HCT116 (cell line): ENCODE measurements around the gene MMP15. TPM values are rescaled to one million over a fixed set of nuclear protein-coding genes. Genes with fewer than 3 reads are reported as not detected.

ENCODE experiments used
- ATAC-seq: fragments of 200-7000 bp; cut with Tn5 transposase; 2 replicates; pipeline ENCODE4 v1.9.1; 2020; ENCODE audit warnings: mild to moderate bottlenecking, moderate library complexity
- BruUV-seq: library from RNA; stranded (reverse); fragments of 400-500 nt; replicated peaks from 2 replicates; lab custom pipeline; 2021; lab: Mats Ljungman, UMichigan
- CTCF ChIA-PET: fragments of 300-600 bp; sonication (Branson Sonifier 250); formaldehyde crosslinking; loops from one replicate; lab custom pipeline; 2021; ENCODE audit warnings: antibody characterized with exemption; lab: Charles Lee
- POLR2A ChIA-PET: fragments of 300-600, 350-600 bp; sonication (Branson Sonifier 250); formaldehyde crosslinking; loops from one replicate; lab custom pipeline; 2021; ENCODE audit warnings: antibody characterized with exemption; lab: Charles Lee
- RAD21 ChIA-PET, 2 experiments: fragments of 300-600 bp; sonication (Branson Sonifier 250); formaldehyde crosslinking; loops; one replicate each; lab custom pipeline; 2023; ENCODE audit warnings: low total read pairs in 2 of 2; ENCODE audit not compliant: uncharacterized antibody in 2 of 2, unreplicated experiment in 2 of 2, low non-redundant PET in 1 of 2; lab: Charles Lee
- DNase-seq: peaks from one replicate; pipeline ENCODE4 v3.0.0-alpha.2; 2010; ENCODE audit warnings: low read depth, low spot score
- H2AFZ ChIP-seq: fragments of 200-600 bp; shearing (Covaris generic), sonication (generic); 2 replicates; pipeline ENCODE4 v1.6.1; 2017; ENCODE audit warnings: low read depth, mixed run types, mixed read lengths, antibody characterized with exemption, low read length; ENCODE audit not compliant: poor library complexity, severe bottlenecking
- H3K27ac ChIP-seq: 2 replicates; pipeline ENCODE4 v1.5.1; 2012; ENCODE audit warnings: low read depth, low read length
- H3K27me3 ChIP-seq: fragments of 200-600 bp; sonication (generic); 2 replicates; pipeline ENCODE4 v1.6.1; 2016; ENCODE audit warnings: mixed run types, low read length, mixed read lengths; ENCODE audit not compliant: insufficient read depth
- H3K36me3 ChIP-seq, 2 experiments: fragments of 200-500 bp in 1 of 2; fragments of 200-600 bp in 1 of 2; sonication (Bioruptor generic) in 1 of 2; sonication (generic) in 1 of 2; 2 replicates each; pipeline versions ENCODE4 v1.5.1 to v1.6.1; 2014 to 2016; ENCODE audit warnings: low read length in 2 of 2, inconsistent platforms in 1 of 2, mixed read lengths in 1 of 2, mixed run types in 1 of 2; ENCODE audit not compliant: insufficient read depth in 2 of 2, control insufficient read depth in 1 of 2
- H3K4me1 ChIP-seq, 2 experiments: fragments of 200-600 bp in 1 of 2; sonication (generic) in 1 of 2; 2 replicates each; pipeline versions ENCODE4 v1.5.1 to v1.6.1; 2012 to 2017; ENCODE audit warnings: low read length in 2 of 2, inconsistent platforms in 1 of 2, mild to moderate bottlenecking in 1 of 2, mixed read lengths in 1 of 2, mixed run types in 1 of 2, moderate library complexity in 1 of 2; ENCODE audit not compliant: insufficient read depth in 2 of 2, control insufficient read depth in 1 of 2
- H3K4me2 ChIP-seq: fragments of 200-600 bp; sonication (generic); 2 replicates; pipeline ENCODE4 v1.6.1; 2017; ENCODE audit warnings: mixed run types, low read length, mixed read lengths
- H3K4me3 ChIP-seq, 2 experiments: fragments of 200-600 bp in 1 of 2; sonication (generic) in 1 of 2; replicated peaks in 1 of 2; 2 replicates each; pipeline ENCODE4 v1.5.1; 2011 to 2016; ENCODE audit warnings: low read length in 2 of 2, control low read depth in 1 of 2, low read depth in 1 of 2, mild to moderate bottlenecking in 1 of 2, mixed read lengths in 1 of 2, mixed run types in 1 of 2
- H3K79me2 ChIP-seq: fragments of 200-600 bp; sonication (generic); 2 replicates; pipeline ENCODE4 v1.6.1; 2017; ENCODE audit warnings: mild to moderate bottlenecking, mixed run types, low read length, moderate library complexity, mixed read lengths; ENCODE audit not compliant: insufficient read depth
- H3K9ac ChIP-seq: fragments of 200-600 bp; sonication (generic); 2 replicates; pipeline ENCODE4 v1.6.1; 2016; ENCODE audit warnings: low read length, mixed read lengths
- H3K9me2 ChIP-seq: fragments of 200-600 bp; sonication (generic), shearing (Covaris generic); 2 replicates; pipeline ENCODE4 v1.6.1; 2017; ENCODE audit warnings: mixed run types, mild to moderate bottlenecking, moderate library complexity; ENCODE audit not compliant: insufficient read depth
- H3K9me3 ChIP-seq, 2 experiments: fragments of 200-500 bp in 1 of 2; fragments of 200-600 bp in 1 of 2; sonication (Bioruptor generic) in 1 of 2; sonication (generic) in 1 of 2; 2 replicates each; pipeline ENCODE4 v1.6.1; 2014 to 2017; ENCODE audit warnings: low read length in 2 of 2, mixed read lengths in 2 of 2, inconsistent platforms in 1 of 2, low read depth in 1 of 2, mild to moderate bottlenecking in 1 of 2, mixed run types in 1 of 2, moderate library complexity in 1 of 2; ENCODE audit not compliant: control insufficient read depth in 1 of 2, insufficient read depth in 1 of 2
- H4K20me1 ChIP-seq: fragments of 200-600 bp; sonication (generic), shearing (Covaris generic); 2 replicates; pipeline ENCODE4 v1.6.1; 2017; ENCODE audit warnings: mixed run types, mild to moderate bottlenecking, moderate library complexity; ENCODE audit not compliant: insufficient read depth
- CBX3 ChIP-seq: IDR thresholded peaks from 2 replicates; pipeline ENCODE4 v1.6.1; 2012; ENCODE audit warnings: low read depth
- CEBPB ChIP-seq: IDR thresholded peaks from 2 replicates; pipeline ENCODE4 v1.6.1; 2012; ENCODE audit warnings: low read depth
- CTCF ChIP-seq, 3 experiments: fragments of 200-600 bp in 1 of 3; sonication (generic) in 1 of 3; IDR thresholded peaks in 2 of 3; conservative IDR thresholded peaks in 1 of 3; 2 replicates each; pipeline ENCODE4 v1.5.1; 2012 to 2017; ENCODE audit warnings: low read depth in 2 of 3, low read length in 2 of 3, antibody characterized with exemption in 1 of 3, borderline replicate concordance in 1 of 3, control low read depth in 1 of 3, mild to moderate bottlenecking in 1 of 3, mixed read lengths in 1 of 3, mixed run types in 1 of 3, moderate library complexity in 1 of 3; ENCODE audit not compliant: insufficient read depth in 1 of 3
- EGR1 ChIP-seq: IDR thresholded peaks from 2 replicates; pipeline ENCODE4 v1.6.1; 2012; ENCODE audit warnings: low read depth
- EZH2 ChIP-seq: fragments of 200-600 bp; sonication (generic); IDR thresholded peaks from 2 replicates; pipeline ENCODE4 v1.6.1; 2017; ENCODE audit warnings: antibody characterized with exemption, mixed run types
- EZH2phosphoT487 ChIP-seq: fragments of 200-600 bp; IDR thresholded peaks from 2 replicates; pipeline ENCODE4 v1.6.1; 2018; ENCODE audit warnings: antibody characterized with exemption, borderline replicate concordance
- FOSL1 ChIP-seq: IDR thresholded peaks from 2 replicates; pipeline ENCODE4 v1.6.1; 2012; ENCODE audit warnings: low read depth
- MAX ChIP-seq: IDR thresholded peaks from 2 replicates; pipeline ENCODE4 v1.6.1; 2012
- POLR2AphosphoS5 ChIP-seq: IDR thresholded peaks from 2 replicates; pipeline ENCODE4 v1.6.1; 2011; ENCODE audit warnings: mild to moderate bottlenecking, low read depth, low read length, moderate library complexity
- RAD21 ChIP-seq: IDR thresholded peaks from 2 replicates; pipeline ENCODE4 v1.6.1; 2012; ENCODE audit warnings: low read depth, mild to moderate bottlenecking
- REST ChIP-seq: IDR thresholded peaks from 2 replicates; pipeline ENCODE4 v1.6.1; 2012; ENCODE audit warnings: low read depth
- SIN3A ChIP-seq: IDR thresholded peaks from 2 replicates; pipeline ENCODE4 v1.6.1; 2012; ENCODE audit warnings: low read depth
- SP1 ChIP-seq: IDR thresholded peaks from 2 replicates; pipeline ENCODE4 v1.6.1; 2012; ENCODE audit warnings: low read depth
- SRF ChIP-seq: IDR thresholded peaks from 2 replicates; pipeline ENCODE4 v1.6.1; 2012; ENCODE audit warnings: low read depth
- YY1 ChIP-seq: IDR thresholded peaks from 2 replicates; pipeline ENCODE4 v1.6.1; 2011; ENCODE audit warnings: low read length, low read depth, moderate library complexity, mild to moderate bottlenecking; ENCODE audit not compliant: insufficient replicate concordance; ENCODE audit errors: extremely low read depth
- ZBTB33 ChIP-seq: IDR thresholded peaks from 2 replicates; pipeline ENCODE4 v1.6.1; 2011; ENCODE audit warnings: mild to moderate bottlenecking, low read length, moderate library complexity; ENCODE audit not compliant: insufficient replicate concordance; ENCODE audit errors: extremely low read depth
- ZFX ChIP-seq: fragments of 450-650 bp; IDR thresholded peaks from 2 replicates; pipeline ENCODE4 v1.6.1; 2017
- intact Hi-C: fragments of 100-400 bp; cut with micrococcal nuclease; formaldehyde crosslinking; loops from 2 replicates; pipeline ENCODE4 v1.10.0; 2022
- total RNA-seq: library from RNA; stranded (reverse); gene quantifications from one replicate; pipeline ENCODE4 v1.2.1, GENCODE V29; 2021; ENCODE audit not compliant: unreplicated experiment

MMP15 gene
- total RNA-seq, 1 experiment from 2014 or later = 38.5 TPM

- no peaks in the 10 kb centered on the region for H3K27me3 ChIP-seq
- peak overlapping the region; percentile 73 for H3K9ac ChIP-seq
- DNase-seq (peak; percentile 56), ATAC-seq (peak; percentile 33)
- H3K4me2 ChIP-seq = peak overlapping the region; percentile 95
- ChIA-PET RAD21 (interaction anchor here (0.9 to 1.0 kb wide), 3 partner anchors 97 to 105 kb away, joined by 3 read pairs; partner anchors contain the start of gene CFAP20 (in 2 of the 2)), POLR2A (interaction anchor here (0.6 to 2.0 kb wide), 4 partner anchors 10 to 579 kb away, joined by 3 to 13 read pairs (median 4); partner anchors contain the start of gene CFAP20), CTCF (interaction anchor here (0.6 to 2.8 kb wide), 5 partner anchors 10 to 105 kb away, joined by 3 to 16 read pairs (median 6); partner anchors contain the start of gene CFAP20)
- H3K4me3 ChIP-seq = peak overlapping the region; percentile 78 to 94
- peaks cover 35% of the 10 kb centered on the region; the same call in 1 of the 2 replicates for H3K79me2 ChIP-seq
- H3K4me1 ChIP-seq = peaks cover 29 to 52% of the 10 kb centered on the region in 2 experiments
- intact Hi-C loops = loop anchor here (1.0 to 10.0 kb wide), 7 partner anchors 98 to 733 kb away; partner anchors contain the start of genes CFAP20 and CSNK2A2
- no peaks in the 10 kb centered on the region for H4K20me1 ChIP-seq
- peak overlapping the region; percentile 71 for H2AFZ ChIP-seq
- no peaks in the 10 kb centered on the region for H3K36me3 ChIP-seq
- H3K27ac ChIP-seq = peak overlapping the region; percentile 93
- no peaks in the 10 kb centered on the region for H3K9me2 ChIP-seq
- H3K9me3 ChIP-seq = no peaks in the 10 kb centered on the region
- BruUV-seq = TSS peak; percentile 75
- TF ChIP-seq MAX = peak; percentile 60; the same call in 1 of the 2 replicates
- TF ChIP-seq CTCF (IDR thresholded peaks at IDR 0.05 in 2 of 3, conservative IDR thresholded peaks at IDR 0.05 in 1 of 3; ENCODE audit: borderline replicate concordance in 1 of 3, insufficient read depth in 1 of 3, low read depth in 2 of 3, low read length in 2 of 3) = no peak
- TF ChIP-seq EZH2 = no peak
- no peak; the same call in 1 of the 2 replicates for TF ChIP-seq SIN3A
- no peak for TF ChIP-seq EZH2phosphoT487
- TF ChIP-seq SRF = no peak
- no peak; the same call in 1 of the 2 replicates for TF ChIP-seq CEBPB
- TF ChIP-seq CBX3 = no peak; the same call in 1 of the 2 replicates
- TF ChIP-seq SP1 = peak; percentile 48
- TF ChIP-seq POLR2AphosphoS5 = peak; percentile 75
- TF ChIP-seq EGR1 = no peak
- TF ChIP-seq FOSL1 = no peak
- TF ChIP-seq REST = no peak
- no peak for TF ChIP-seq ZBTB33
- no peak for TF ChIP-seq RAD21
- TF ChIP-seq YY1 = no peak
- TF ChIP-seq ZFX = peak; percentile 55; the same call in 1 of the 2 replicates
Observed at GRCh38 chr16:58024486-58025350, 836 bp upstream of the MMP15 start.
